Measurements from ENCODE around the gene PAX5.

The PAX5 gene

GRCh38 chr9:37037503-37038301 is 3.6 kb upstream of the PAX5 start:
- no peak for DNase-seq (ENCODE audit: low spot score)

DNA sequence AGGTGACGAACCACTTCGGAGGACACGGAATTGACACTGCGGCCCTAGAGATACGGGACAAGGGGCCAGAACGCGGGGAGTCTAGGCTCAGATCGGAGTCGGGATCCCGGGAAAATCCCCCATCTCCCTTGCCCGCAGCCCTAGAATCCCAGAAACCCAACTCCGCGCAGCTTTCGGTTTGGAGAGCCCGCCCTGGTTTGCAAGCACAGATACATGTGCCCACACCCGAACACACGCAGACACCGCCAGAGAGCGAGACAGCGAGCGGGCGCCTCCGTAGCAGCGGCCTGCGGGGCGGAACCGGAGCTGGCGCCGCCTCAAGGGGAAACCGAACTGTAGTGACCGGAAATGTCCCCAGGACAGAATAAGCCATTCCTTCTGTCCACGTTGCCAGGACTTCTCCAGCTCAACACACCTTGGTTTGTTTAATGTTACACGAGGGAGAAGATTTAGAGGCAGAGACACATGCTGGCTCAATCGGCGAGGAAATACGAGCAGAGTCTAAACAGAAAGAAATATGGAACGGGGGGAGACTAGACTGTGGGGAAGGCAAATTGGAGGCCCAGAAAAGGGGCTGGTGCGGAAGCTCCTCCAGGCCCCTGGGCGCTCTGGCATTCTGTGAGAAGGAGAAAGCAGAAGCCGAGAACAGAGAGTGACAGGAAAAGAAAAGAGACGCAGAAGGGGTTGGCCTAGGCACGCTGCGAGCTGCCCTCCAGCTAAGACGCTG is 2.9 kb upstream of the PAX5 start:
- peak; percentile 30 for DNase-seq (ENCODE audit: low spot score)

GRCh38 chr9:37036371-37036775 is 2.3 kb upstream of the PAX5 start:
- no peak for DNase-seq (ENCODE audit: low spot score)

GRCh38 chr9:37035648-37036370 is 1.7 kb upstream of the PAX5 start:
- DNase-seq (ENCODE audit: low spot score): no peak

DNA sequence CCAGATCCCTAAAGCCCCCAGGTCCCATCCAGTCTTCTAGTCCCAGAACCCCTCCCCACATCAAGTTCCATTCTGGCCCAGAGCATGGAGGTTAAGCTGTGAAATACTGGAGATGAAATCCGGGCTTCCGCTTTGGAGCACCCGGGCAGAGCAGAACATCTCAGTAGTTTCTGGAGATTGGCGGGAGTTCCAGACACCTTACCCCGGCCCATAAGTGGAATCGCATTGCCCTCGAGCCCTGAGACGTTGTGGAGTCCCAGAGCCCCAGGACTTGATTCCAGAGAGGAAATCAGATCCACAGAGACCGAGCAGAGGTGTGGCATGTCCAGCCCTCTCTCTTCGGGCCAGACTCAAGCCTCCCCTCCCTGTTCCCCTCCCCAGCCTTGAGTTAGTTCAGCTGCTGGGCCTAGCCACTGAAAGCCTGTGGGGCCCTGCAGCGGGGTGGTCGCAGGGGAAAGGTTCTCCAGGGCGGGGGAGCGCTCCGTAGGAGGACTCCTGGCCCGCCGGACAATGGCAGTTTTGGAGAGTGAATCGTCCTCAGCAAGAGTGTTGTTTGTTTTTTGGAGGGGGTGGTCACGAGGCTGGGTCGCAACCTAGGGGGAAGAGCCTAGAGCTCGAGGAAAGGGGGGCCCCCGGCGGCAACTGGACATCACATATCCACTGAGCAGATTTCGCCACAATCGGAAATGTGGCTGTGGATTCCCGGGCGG is 1.0 kb upstream of the PAX5 start:
- DNase-seq (ENCODE audit: low spot score): no peak

DNA sequence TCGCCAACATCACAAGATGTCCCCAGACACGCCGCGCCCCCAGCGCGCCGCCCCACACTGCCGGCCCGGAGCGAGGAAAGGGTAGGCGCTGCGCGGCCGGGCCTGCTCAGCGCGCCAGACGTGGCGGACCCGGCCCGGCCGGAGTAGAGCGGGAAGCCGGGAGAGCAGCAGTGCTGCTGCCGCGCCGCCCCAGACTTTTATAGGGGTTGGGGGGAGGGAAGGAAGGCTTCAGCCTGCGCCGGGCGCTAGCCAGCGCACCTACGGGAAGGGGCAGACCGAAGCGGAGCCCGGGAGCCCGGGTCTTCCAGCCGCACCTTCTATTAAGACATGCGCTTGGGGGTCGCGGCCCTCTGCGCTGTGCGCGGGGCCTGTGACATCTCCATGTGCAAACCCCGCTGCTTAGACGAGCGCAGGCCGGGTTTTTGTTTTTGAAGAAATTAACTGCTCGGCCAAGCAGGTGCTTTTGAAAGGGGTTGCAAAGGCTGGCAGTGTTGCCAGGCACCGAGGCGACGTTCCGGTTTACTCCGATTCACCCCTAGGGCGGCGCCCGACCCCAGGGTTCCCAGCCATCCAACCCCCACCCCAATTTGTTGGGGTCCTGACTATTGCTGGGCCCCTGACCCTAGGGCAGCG is 353 bp upstream of the PAX5 start:
- DNase-seq (ENCODE audit: low spot score): no peak

DNA sequence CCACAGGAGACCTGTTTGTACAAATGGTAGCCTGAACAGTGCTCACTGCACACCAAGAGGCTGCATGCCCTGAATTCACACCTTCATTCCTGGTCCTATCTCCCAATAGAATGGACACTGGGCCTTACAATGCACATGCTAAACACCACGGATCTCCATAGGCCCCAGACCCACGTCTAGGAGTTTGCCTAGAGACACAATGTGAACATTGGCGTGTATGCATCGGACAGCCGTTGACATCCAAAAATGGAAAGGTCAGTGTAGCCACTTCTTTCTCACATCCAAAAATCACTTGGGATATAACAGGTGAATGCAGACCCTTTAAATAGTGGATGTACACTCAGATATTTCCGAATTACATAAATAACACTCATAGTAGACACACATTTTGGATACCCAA is 927 bp downstream of the PAX5 start:
- no peak for DNase-seq (ENCODE audit: low spot score)

DNA sequence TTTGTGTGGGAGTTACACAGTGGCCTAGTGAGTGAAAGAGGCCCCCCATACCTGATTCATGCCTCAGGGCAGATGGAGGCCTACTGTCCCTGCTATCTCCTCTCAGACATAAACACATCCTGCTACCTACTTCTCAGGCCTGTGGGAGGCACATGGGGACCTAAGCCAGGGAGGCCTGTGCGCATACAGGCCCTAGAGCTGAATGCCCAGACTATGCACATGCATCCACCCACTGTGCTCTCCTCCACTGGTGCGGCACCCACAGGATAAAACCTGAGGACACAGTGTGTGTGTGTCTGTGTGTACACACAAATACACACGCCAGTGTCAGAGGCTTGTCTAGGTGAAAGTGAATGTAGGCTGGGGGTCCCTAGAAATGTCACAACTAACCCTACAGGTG is 1.4 kb downstream of the PAX5 start:
- no peak for DNase-seq (ENCODE audit: low spot score)

DNA sequence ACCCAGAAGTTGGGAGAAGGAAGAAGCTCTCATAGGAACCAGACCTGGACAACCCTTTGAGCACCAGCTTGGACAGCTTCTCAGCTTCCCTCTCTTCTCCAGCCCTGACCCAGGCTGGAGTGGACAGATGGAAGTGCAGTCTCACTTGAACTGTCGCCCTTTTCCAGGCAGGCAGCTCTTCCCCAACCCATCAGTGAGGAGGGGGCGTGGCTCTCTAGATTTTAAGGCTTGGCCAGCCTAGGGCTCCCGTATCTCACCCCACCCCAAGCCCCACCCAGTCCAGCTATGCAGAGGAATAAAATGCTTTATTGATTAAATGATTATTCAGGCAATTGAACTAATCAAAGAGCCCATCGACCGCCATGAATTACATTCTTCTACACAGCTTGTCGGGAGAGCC is 2.2 kb downstream of the PAX5 start:
- DNase-seq (ENCODE audit: low spot score): no peak

GRCh38 chr9:37031081-37031480 is 3.0 kb downstream of the PAX5 start:
- no peak for DNase-seq (ENCODE audit: low spot score)

DNA sequence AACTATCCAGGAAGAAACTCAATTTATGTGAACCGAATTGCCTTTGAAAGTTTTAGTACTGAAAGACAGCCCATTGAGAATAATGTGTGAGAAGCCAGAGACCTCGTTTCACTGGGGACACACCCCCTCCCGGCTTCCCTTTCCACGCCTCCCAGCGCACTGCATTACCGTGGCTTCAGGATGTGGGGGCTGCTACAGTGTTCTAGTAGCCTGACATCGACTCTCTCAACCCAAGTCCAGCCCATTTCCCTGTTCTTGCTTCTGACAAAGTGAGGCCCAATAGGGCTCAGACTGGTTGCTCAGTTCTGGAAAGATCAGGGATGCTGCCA is 3.5 kb downstream of the PAX5 start:
- no peak for DNase-seq (ENCODE audit: low spot score)

- DNase-seq (ENCODE audit: low spot score): no peak
These were observed 4.1 kb downstream of the PAX5 start for GRCh38 chr9:37029776-37030610.

DNA sequence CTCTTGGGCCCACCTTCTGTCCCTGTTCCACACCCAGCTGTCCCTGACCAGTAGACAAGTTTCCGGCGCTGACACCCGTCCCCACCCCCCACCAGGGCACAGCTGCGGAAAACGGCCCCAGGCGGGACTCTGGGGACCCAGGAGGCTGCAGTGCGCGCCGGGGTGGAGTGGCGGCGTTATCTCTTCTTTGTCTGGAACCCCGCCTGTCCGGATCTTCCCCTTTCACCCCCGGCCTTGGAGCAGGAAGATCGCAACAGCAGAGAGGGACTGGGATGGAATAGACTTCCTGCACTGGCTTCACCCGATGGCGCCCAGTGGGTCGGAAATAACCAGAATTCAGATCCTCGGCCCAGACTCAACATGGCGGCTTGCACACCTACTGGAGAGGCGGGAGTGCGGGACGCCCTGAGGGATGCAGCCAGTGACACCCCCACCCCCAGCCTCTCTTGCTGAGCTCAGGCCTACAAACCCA is 4.7 kb downstream of the PAX5 start:
- DNase-seq (ENCODE audit: low spot score): no peak

DNA sequence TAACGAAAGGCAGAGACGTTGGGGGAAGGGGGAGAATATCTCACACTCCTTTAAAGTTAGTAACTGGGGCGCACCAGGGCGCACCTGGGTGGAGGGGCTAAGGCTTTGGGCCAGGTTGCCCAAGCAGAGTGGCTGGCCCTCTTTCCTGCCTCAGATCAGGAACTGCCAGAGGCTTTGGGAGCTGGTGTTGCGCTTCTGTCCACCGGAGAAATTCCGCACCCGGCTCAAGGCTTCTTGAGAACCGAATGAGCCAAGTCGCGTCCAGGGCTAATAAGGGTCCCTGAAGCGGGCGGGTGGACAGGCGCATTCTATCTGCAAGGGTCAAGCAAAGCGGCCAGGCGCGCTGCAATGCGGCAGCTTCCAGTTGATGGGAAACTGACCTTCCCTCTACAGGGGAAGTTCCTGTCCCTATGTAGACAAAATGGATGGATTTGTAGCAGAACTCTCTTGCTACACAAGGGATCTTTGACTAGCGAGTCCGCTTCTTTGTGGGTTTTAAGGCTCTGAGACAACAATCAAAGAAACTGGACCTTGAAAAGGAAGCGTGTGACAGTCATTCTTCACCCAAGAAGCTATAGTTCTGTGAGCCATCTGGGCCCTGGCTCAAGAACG is 5.5 kb downstream of the PAX5 start:
- no peak for DNase-seq (ENCODE audit: low spot score)

- DNase-seq (ENCODE audit: low spot score): peak; percentile 74
These were observed 6.3 kb downstream of the PAX5 start for GRCh38 chr9:37027582-37028419.

DNA sequence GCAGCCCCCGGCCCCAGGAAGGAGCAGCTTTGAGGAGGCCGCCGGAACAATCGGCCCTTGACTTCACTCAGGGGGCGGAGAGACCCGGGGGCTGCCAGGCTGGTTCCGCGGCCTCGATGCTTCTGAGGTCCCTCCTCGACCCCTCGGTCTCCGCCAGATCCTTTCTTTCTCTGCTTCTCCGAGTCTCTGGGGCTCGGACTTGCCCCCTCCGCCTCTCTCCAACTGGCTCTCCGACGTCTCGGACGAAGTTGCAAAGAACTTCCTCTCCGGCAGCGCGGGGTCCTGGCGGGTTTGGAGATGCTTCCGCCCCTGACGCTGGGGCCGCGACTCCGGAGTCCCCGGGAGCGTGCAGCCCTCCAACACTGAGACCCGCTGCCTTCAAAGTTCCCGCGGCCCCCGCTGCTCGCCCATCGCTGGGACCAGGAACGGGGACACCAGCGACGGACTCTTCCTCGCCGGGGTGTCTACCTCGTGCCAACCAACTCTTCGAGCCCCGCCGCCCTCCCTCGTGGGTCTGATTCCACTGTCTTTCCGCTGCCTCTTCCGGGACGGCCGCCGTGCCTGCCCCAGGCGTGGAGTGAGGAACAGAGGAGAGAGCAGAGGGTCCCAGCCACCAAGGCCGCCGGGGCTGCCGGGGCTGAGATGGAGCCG is 7.0 kb downstream of the PAX5 start:
- DNase-seq (ENCODE audit: low spot score): no peak

DNA sequence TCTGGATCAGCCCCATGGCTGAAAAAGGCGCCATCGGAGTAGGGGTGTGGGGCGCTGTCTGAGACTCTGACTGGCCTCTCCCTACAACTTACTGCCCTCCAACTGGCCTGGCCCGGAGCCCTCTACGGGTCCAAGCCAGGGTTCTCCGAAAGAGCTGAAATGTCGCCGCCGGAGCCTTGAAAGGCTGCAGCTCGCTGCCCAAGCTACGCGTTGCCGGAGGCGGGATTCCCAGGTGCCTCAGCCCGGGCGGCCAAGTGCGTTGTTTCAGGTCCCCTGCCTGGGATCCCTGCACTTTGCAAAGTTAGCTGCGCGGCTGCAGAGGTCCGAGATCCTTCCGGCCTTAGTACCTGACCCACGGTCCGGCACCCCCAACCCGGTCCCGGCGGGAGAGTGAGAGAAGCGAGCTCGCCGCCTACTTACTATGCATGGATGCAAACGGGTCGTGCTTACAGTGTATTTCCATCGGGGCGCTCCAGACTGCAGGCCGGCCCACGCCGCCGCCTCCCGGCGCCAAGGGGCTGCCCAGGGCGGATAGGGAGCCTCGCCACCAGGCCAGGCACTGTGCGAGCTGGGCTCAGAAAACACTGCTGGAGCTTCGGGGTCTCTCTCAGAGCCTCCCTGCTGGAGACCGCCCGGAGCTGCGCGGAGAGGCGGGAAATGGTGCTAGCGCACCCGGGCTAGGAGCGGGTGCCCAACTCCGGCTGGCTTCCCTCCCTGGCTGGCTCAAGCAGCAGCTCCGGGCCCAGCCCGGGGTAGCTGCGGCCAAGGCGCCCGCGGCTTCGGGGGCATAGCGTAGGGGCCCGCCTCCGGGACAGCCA is 7.7 kb downstream of the PAX5 start:
- no peak for DNase-seq (ENCODE audit: low spot score)

DNA sequence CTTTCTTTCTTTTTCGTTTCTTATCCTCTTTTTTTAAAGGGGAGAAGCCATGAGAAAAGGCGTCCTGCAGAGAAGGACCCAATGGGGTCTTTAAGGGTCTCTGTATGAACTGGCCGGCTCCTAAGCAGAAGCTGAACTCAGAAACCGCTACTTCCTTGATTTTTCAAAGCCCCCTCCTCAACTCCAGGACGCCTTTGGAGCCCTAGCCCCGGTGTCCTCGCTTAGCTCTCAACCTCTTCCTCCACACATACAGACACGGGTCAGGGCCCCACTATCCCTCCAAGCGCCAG is 8.3 kb downstream of the PAX5 start:
- no peak for DNase-seq (ENCODE audit: low spot score)

Measured in globus pallidus (tissue), 1 donor.